Measurements from ENCODE around the gene BAD. TPM values are rescaled to one million over a fixed set of nuclear protein-coding genes. Genes with fewer than 3 reads are reported as not detected.

The BAD gene
- polyA plus RNA-seq, 2 of the 4 experiments (the other 2 are of a cell fraction), result 33.7 to 68.4 TPM

- Histone ChIP-seq H3K4me1 (peaks cover 11% of the 10 kb centered on the region), H3K4me3 (no peak overlapping the region), H3K27ac (no peak overlapping the region), H3K9me3 (no peaks in the 10 kb centered on the region), H3K4me2 (no peak overlapping the region)
- ChIA-PET POLR2A (no interaction called here), CTCF (interaction anchor here (1.2 to 20.7 kb wide), 5 partner anchors 9 to 102 kb away, joined by 3 to 996 read pairs (median 6); partner anchors contain the start of genes CCDC88B, ESRRA and RPS6KA4)
- 83% methylated on average over 19 of the region's 19 CpGs for WGBS (ENCODE audit: missing lambda C conversion rate)
- TF ChIP-seq MAFK (IDR thresholded peaks at IDR 0.05; ENCODE audit: partially characterized antibody), result no peak
- TF ChIP-seq ZFP36 (IDR thresholded peaks at IDR 0.05; ENCODE audit: borderline replicate concordance, partially characterized antibody), result no peak
- TF ChIP-seq RARB (CRISPR knock-in tag; IDR thresholded peaks at IDR 0.05), result no peak
- no peak for TF ChIP-seq GATA3 (IDR thresholded peaks at IDR 0.05; ENCODE audit: borderline replicate concordance)
- TF ChIP-seq HES2 (IDR thresholded peaks at IDR 0.05), result no peak
- no peak for TF ChIP-seq MAX (IDR thresholded peaks at IDR 0.05)
- TF ChIP-seq FOSL2 (IDR thresholded peaks at IDR 0.05), result no peak
- TF ChIP-seq FOSL2 (CRISPR knock-in tag; IDR thresholded peaks at IDR 0.05), result no peak
- TF ChIP-seq RNF2 (IDR thresholded peaks at IDR 0.05; ENCODE audit: borderline replicate concordance, low read depth), result no peak
- ATAC-seq (no peak), FAIRE-seq (no peak), DNase-seq (ENCODE audit: low read depth in 1 of 2, low spot score in 1 of 2) (peak in 1 of 2 experiments; percentile 41)
Measured at GRCh38 chr11:64314146-64314804, 29.8 kb upstream of the BAD start.

- H3K27ac ChIP-seq, result peak overlapping the region in 1 of 2 experiments; percentile 38; a peak in 2 of 6 replicates
- 90% methylated on average over 17 of the region's 18 CpGs for WGBS (ENCODE audit: missing lambda C conversion rate)
- FAIRE-seq (no peak), ATAC-seq (no peak), DNase-seq (ENCODE audit: low read depth in 1 of 2, low spot score in 1 of 2) (no peak)
- H3K4me2 ChIP-seq, result no peak overlapping the region
- no peak overlapping the region for H3K4me3 ChIP-seq
- H3K9me3 ChIP-seq, result no peaks in the 10 kb centered on the region
- CTCF ChIA-PET, result interaction anchor here (0.8 to 20.7 kb wide), 9 partner anchors 8 to 375 kb away, joined by 3 to 996 read pairs (median 6); partner anchors contain the start of genes CCDC88B, ESRRA and RPS6KA4
- peaks cover 6% of the 10 kb centered on the region for H3K4me1 ChIP-seq
- POLR2A ChIA-PET, result no interaction called here
- TF ChIP-seq CHD4 (IDR thresholded peaks at IDR 0.05; ENCODE audit: borderline replicate concordance) (no peak), RCOR1 (IDR thresholded peaks at IDR 0.05; ENCODE audit: low read depth, low read length) (no peak), MAFK (IDR thresholded peaks at IDR 0.05; ENCODE audit: partially characterized antibody) (no peak), FOSL2 (IDR thresholded peaks at IDR 0.05) (no peak), FOSL2 (CRISPR knock-in tag; IDR thresholded peaks at IDR 0.05) (no peak), MAZ (IDR thresholded peaks at IDR 0.05; ENCODE audit: borderline replicate concordance, low read depth, low read length) (no peak), RARB (CRISPR knock-in tag; IDR thresholded peaks at IDR 0.05) (no peak), CTCF (IDR thresholded peaks at IDR 0.05) (no peak), PBX3 (IDR thresholded peaks at IDR 0.05) (no peak), EHMT2 (IDR thresholded peaks at IDR 0.05; ENCODE audit: low read depth) (no peak), HES2 (IDR thresholded peaks at IDR 0.05) (no peak), FOSB (CRISPR knock-in tag; IDR thresholded peaks at IDR 0.05) (no peak), SMC3 (IDR thresholded peaks at IDR 0.05) (no peak), NPAS2 (CRISPR knock-in tag; IDR thresholded peaks at IDR 0.05; ENCODE audit: borderline replicate concordance) (no peak), RAD21 (conservative IDR thresholded peaks at IDR 0.05 in 1 of 2, IDR thresholded peaks at IDR 0.05 in 1 of 2) (no peak), JUNB (IDR thresholded peaks at IDR 0.05) (no peak), RNF2 (IDR thresholded peaks at IDR 0.05; ENCODE audit: borderline replicate concordance, low read depth) (no peak), ZC3H11A (IDR thresholded peaks at IDR 0.05) (no peak), ZFP36 (IDR thresholded peaks at IDR 0.05; ENCODE audit: borderline replicate concordance, partially characterized antibody) (no peak), SREBF2 (IDR thresholded peaks at IDR 0.05) (no peak), BCL3 (IDR thresholded peaks at IDR 0.05) (no peak)
Measured at GRCh38 chr11:64313491-64314145, 29.2 kb upstream of the BAD start.

Data from A549 (cell line).